GM21515 (cell line): ENCODE data around the gene KRTAP9-1.
"Not testable (repeated sequence)": the region's sequence is repeated elsewhere in the genome, so short reads cannot be mapped to it uniquely, and the experiment has no call there.

Experiments used
- ATAC-seq: cut with Tn5 transposase; IDR thresholded peaks from one replicate; pipeline ENCODE4 v1.9.1; 2021; ENCODE audit not compliant: unreplicated experiment

KRTAP9-1 gene

DNA sequence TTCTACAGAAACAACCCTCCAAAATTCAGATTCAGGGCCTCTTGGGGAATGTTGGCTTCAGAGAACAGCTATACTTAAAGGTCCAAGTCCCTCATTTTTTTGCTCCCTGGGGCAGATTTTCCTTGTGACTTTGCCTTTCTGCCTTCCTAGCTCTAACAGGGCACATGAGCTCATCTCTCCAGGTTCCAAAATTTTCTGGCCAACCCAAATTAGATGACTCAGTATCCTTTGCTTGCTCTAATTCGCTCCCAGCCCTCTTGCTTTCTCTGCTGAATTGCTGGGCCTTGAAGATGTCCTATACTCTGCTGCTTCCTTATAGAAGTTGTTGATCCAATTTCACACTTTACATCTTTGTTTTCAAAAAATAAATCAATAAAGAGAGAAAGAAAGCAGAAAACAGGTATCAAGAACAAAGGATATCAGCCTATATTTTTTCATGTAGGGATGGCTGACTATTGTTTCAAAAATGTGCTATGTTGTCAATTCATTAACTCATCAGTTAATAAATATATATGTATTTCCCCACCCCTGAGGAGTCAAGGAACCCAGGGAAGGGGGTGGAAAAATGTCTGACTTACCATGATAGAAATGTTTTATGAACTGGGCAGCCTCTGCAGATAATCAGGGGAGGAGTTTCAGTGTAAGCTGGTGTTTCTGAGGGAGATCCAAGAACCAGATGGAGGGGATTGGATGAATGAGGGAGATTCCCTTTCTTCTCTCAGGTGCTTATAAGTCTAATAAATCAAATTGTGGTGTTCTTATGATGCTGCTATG, 10.7 kb upstream of the KRTAP9-1 start:
- no peak for ATAC-seq

DNA sequence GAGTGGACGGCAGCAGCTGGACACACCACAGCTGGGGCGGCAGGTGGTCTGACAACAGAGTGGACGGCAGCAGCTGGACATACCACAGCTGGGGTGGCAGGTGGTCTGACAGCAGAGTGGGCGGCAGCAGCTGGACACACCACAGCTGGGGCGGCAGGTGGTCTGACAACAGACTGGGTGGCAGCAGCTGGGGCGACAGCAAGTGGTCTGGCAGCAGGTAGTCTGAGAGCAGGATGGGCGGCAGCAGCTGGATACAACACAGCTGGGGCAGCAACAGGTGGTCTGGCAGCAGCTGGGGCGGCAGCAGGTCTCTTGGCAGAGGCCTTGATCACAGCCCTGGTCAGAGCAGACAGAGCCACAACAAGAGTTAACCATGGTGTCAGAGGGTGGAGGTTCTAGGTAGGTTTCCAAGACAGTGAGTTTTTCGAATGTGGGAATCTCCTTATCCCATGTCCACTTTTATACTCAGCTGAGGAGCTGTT, 5.2 kb upstream of the KRTAP9-1 start, which contains the start of gene KRTAP4-1:
TSS of gene KRTAP4-1 (minus strand) at position 432 of the 482 bp plus-strand sequence. CDS start at position 375, 57 bp downstream.
- no peak for ATAC-seq

DNA sequence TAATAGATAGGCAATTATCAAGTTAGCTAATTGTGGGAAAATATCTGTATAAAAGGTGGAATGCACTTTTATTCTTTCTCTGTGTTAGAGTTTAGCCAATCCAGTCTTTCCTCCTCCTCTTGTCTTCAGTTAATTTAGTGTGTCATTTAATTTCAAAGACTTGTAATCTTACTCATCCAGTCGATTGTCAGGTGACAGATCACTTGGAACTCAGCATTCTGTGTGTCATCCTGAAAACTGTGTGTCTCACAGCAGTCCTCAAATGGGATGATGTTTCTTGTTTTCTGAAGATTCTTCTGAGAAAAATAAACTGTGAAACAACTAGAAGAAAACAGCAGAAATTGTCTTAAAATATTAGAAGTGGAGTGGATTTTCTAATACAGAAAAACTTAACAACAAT, 4.7 kb upstream of the KRTAP9-1 start:
- no peak for ATAC-seq

DNA sequence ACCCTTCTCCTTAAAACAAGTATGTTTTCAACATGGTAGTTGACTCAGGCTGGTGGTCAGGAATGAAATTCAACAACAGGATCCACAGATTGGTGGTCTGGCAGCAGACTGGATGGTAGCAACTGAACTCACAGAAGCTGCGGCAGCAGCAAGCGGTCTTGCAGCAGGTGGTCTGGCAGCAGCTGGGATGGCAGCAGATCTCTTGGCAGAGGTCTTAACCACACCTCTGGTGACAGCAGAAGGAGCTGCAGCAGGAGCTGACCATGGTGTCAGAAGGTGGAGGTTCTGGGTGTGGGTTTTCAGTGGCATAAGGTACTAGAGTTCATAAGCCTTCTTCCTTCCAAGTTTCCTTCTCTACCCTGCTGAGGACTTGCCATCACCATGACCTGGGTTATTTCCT, 2.8 kb upstream of the KRTAP9-1 start:
- no peak for ATAC-seq

DNA sequence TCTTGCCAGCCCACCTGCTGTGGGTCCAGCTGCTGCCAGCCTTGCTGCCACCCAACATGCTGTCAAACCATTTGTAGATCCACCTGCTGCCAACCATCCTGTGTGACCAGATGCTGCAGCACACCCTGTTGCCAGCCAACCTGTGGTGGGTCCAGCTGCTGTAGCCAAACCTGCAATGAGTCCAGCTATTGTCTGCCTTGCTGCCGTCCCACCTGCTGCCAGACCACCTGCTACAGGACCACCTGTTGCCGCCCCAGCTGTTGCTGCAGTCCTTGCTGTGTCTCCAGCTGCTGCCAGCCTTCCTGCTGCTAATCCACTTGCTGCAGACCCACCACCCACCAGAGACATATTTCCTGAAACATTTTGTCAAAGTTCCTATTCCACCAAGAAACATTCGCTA, 641 bp downstream of the KRTAP9-1 start:
- no peak for ATAC-seq

DNA sequence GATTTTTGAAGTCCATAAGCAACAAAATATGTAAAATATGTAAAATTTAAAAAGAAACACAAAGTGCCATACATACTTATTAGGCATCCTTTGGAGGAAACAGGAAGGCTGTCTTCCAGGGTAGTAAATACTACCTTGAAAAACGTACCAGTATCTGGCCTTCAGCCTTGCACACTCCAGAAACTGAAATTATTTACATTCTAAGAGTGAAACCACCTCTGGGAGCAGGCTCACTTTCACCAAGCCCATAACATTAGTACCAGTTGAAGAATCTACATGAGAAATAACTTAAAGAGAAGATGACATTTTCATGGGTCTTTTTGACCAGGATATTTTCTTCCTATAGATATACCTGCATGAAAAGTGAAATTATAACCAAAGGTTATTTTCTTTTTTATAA, 6.4 kb downstream of the KRTAP9-1 start:
- ATAC-seq: no peak

DNA sequence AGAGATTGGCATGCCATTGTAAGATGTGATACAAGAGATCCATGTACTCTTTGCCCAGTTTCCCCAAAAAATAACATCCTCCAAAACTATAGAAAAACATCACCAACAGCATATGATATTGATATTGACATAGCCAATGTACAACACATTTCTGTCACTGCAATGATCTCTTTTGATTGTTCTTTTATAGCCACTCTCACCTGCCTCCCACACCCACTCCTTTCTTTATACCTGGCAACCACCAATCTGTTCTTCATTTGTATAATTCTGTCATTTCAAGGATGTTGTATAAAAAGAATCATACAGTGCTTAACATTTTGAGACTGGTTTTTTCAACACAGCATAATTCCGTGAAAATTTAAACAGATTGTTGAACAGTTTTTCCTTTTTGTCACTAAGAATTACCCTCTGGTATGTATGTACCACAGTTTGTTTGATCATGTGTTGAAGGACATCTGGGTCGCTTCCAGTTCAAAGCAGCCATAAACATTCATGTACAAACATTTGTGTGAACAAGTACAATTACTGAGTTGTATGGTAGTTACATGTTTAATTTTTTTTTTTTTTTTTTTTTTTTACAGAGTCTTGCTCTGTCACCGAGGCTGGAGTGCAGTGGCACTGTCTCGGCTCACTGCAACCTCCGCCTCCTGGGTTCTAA, 9.9 kb downstream of the KRTAP9-1 start:
- ATAC-seq: no peak

DNA sequence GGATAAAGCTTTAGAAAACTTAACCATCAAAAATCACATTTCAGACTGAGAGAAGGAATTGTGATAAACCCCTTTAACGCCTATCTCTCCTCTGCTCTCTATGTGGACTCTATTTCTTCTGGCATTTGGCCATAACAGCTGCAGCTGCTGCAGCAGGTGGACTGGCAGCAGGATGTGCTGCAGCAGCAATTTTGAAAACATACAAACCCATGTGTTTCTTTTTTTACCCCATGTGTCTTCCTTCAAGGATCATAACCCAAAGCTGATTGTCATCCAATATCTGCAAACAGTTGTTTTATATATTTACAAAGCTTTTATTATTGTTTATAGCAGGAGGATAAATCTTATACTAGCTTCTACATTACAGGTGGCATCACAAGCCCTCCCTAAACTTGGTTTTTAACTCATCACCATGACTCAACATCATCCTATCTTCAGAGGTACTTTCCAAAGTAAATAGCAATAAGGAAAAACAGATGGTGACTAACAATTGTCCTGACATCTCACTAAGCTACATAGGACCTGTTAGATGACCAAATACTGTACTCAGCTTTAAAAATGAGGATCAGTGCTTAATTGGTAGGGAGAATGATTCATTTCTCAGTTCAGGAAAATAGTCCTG, 22.3 kb downstream of the KRTAP9-1 start:
- no peak for ATAC-seq

DNA sequence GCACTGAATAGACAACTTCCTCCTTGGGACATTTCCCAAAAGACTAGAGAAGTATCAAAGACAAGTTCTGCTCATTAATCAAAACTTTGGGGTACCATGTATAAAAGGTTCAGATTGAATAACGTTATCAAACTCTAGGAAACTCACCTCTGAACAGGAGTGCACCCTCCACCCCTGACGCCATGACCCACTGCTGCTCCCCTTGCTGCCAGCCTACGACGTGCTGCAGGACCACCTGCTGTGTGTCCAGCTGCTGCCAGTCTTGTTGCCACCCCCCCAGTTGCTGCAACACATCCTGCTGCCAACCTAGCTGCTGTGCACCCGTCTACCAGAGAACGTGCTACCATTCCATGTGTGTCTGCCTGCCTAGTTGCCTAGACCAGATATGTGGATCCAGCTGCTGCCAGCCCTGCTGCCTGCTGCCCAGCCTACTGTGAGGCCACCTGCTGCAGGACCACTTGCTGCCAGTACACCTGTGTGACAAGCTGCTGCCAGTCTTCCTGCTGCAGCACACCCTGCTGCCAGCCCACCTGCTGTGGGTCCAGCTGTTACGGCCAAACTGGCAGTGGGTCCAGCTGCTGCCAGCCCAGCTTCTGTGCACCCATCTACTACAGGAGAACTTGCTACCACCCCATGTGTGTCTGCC, 23.0 kb downstream of the KRTAP9-1 start:
- no peak for ATAC-seq

DNA sequence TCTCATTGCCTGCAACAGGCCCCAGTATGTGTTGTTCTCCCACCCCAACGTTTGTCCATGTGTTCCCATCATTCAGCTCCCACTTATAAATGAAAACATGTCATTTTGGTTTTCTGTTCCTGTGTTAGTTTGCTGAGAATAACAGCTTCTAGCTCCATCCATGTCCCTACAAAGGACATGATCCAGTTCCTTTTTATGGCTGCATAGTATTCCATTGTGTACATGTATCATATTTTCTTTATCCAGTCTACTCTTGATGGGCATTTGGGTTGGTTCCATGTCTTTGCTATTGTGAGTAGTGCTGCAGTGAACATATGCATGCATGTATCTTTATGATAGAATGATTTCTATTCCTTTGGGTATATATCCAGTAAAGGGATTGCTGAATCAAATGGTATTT, 26.0 kb downstream of the KRTAP9-1 start:
- no peak for ATAC-seq

DNA sequence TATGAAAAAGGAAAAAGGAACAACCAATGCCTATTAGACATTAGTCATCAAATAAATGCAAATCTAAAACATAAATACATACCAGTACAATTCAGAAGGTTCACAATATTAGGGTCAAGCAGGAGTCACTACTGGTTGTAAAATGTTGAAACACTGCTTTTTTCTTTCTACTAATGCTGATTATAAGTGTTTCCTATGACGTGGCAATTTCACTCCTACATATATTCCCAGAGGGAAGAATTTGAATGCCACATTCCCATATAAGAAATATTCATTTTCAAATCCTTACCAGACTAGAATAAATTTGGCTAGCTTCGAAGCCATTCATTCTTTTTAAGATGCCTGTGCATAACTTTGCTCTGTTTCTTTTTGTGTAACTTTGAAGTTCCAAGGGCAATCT, 34.1 kb downstream of the KRTAP9-1 start:
- ATAC-seq: no peak

DNA sequence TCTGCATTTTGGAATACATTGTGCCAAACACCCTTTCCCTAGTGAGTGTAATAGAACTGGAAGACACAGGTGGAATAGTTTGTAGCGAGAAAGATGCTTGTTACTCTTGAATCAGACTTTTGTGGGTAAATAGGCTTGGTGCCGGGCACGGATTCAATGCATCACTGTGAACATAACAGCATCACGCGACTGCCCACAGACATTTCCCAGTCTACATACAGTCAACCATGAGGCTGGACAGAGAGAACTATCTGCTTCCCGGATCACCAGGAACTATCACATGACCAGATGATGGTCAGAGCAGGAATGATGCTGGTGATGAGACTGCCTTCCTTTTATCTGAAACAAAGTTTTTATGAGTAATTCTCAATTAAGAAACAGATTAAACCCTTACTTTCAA, 36.4 kb downstream of the KRTAP9-1 start:
- no peak for ATAC-seq

DNA sequence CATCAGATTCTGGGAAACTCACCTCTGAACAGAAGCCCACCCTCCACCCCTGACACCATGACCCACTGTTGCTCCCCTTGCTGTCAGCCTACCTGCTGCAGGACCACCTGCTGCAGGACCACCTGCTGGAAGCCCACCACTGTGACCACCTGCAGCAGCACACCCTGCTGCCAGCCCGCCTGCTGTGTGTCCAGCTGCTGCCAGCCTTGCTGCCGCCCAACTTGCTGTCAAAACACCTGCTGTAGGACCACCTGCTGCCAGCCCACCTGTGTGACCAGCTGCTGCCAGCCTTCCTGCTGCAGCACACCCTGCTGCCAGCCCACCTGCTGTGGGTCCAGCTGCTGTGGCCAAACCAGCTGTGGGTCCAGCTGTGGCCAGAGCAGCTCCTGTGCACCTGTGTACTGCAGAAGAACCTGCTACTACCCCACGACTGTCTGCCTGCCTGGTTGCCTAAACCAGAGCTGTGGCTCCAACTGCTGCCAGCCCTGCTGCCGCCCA, 37.0 kb downstream of the KRTAP9-1 start, which contains the start of gene KRTAP9-2:
TSS of gene KRTAP9-2 (plus strand) at position 51 of the 498 bp plus-strand sequence. CDS start at position 58, 7 bp downstream.
- not testable (repeated sequence) for ATAC-seq

DNA sequence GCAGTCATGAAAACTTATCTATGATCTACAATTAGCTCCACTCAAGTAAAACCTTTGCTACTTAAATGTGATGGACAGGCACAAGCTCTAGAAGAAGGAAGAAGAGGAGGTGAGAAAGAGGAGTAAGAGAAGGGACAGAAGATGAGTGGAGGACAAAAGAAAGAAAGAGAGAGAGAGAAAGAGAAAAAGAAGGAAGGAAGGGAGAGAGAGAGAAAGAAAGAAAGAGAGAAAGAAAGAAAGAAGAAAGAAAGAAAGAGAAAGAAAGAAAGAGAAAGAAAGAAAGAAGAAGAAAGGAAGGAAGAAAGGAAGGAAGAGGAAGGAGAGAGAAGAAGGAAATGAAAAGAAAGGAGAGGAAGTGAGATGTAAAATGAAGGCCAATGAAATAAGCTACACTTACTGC, 40.4 kb downstream of the KRTAP9-1 start:
- no peak for ATAC-seq

DNA sequence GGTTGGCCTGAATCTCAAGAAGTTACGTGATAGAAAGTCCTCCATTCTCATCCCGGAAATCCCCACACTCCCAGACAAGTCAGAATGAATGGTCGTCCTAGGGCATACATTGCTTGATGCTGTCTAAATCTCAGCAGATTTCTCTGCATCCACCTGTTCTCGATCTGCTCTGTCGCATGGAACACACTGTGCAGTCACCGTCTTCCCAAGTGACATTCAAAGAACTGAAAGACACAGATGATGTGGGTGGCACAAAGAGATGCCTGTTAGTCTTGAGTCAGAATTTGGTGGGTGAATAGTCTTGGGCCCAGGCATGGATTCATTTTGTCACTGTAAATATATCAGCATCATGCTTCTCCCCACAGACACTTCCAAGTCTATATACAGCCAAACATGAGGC, 42.0 kb downstream of the KRTAP9-1 start:
- no peak for ATAC-seq

DNA sequence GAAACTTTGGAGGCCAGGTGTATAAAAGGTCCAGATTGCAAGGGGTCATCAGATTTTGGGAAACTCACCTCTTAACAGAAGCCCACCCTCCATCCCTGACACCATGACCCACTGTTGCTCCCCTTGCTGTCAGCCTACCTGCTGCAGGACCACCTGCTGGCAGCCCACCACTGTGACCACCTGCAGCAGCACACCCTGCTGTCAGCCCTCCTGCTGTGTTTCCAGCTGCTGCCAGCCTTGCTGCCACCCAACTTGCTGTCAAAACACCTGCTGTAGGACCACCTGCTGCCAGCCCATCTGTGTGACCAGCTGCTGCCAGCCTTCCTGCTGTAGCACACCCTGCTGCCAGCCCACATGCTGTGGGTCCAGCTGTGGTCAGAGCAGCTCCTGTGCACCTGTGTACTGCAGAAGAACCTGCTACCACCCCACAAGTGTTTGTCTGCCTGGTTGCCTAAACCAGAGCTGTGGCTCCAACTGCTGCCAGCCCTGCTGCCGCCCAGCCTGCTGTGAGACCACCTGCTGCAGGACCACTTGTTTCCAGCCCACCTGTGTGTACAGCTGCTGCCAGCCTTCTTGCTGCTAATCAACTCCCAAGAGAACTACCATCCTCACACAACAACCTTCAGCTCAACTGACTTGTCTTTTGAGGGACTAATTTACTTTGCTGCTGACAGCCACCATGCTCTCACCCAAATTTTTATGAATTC, 42.9 kb downstream of the KRTAP9-1 start, which contains the start of gene KRTAP9-3:
TSS of gene KRTAP9-3 (plus strand) at position 51 of the 707 bp plus-strand sequence. CDS start at position 104, 53 bp downstream.
- not testable (repeated sequence) for ATAC-seq

DNA sequence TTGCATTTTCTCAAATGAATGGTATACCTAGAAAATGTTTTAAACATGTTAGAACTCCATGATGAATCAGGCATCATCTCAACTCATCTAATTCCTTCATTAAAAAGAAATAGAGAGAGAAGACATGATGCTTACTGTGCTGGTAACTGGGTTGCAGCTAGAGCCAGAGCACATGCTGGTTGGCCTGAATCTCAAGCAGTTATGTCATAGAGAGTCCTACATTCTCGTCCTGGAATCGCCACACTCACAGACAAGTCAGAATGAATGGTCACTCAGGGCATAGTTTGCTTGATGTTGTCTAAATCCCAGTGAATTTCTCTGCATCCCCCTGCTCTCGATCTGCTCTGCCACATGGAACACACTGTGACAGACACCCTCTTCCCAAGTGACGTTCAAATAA, 47.4 kb downstream of the KRTAP9-1 start:
- ATAC-seq: not testable (repeated sequence)

DNA sequence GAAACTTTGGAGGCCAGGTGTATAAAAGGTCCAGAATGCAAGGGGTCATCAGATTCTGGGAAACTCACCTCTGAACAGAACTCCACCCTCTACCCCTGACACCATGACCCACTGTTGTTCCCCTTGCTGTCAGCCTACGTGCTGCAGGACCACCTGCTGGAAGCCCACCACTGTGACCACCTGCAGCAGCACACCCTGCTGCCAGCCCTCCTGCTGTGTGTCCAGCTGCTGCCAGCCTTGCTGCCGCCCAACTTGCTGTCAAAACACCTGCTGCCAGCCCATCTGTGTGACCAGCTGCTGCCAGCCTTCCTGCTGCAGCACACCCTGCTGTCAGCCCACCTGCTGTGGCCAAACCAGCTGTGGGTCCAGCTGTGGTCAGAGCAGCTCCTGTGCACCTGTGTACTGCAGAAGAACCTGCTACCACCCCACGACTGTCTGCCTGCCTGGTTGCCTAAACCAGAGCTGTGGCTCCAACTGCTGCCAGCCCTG, 48.3 kb downstream of the KRTAP9-1 start, which contains the start of gene KRTAP9-8:
TSS of gene KRTAP9-8 (plus strand) at position 51 of the 489 bp plus-strand sequence. CDS start at position 104, 53 bp downstream.
- not testable (repeated sequence) for ATAC-seq
